Astrocyte (in vitro differentiated cells and primary cell): Measurements from ENCODE around the gene UBQLNL. TPM values are rescaled to one million over a fixed set of nuclear protein-coding genes. Genes with fewer than 3 reads are reported as not detected.

Experiments used
- DNase-seq: peaks from one replicate; pipeline ENCODE4 v3.0.0-alpha.2; 2010; ENCODE audit warnings: low read depth
- FAIRE-seq: peaks from 2 replicates; lab custom pipeline; 2011; peaks lifted over from hg19 to GRCh38; lab: Jason Lieb, UNC
- H2AFZ ChIP-seq: 2 replicates; pipeline ENCODE4 v1.6.0; 2012; ENCODE audit warnings: low read depth, low read length, inconsistent platforms
- H3K27ac ChIP-seq: 2 replicates; pipeline ENCODE4 v1.5.1; 2011; ENCODE audit warnings: low read depth, low read length, inconsistent platforms
- H3K27me3 ChIP-seq: 2 replicates; pipeline ENCODE4 v1.6.0; 2011; ENCODE audit warnings: low read length, inconsistent platforms; ENCODE audit not compliant: insufficient read depth
- H3K36me3 ChIP-seq: 2 replicates; pipeline ENCODE4 v1.5.1; 2011; ENCODE audit warnings: low read length, inconsistent platforms; ENCODE audit not compliant: insufficient read depth
- H3K4me1 ChIP-seq: 2 replicates; pipeline ENCODE4 v1.5.1; 2011; ENCODE audit warnings: low read length, inconsistent platforms; ENCODE audit not compliant: insufficient read depth
- H3K4me2 ChIP-seq: 2 replicates; pipeline ENCODE4 v1.6.0; 2012; ENCODE audit warnings: low read length, inconsistent platforms
- H3K4me3 ChIP-seq: 2 replicates; pipeline ENCODE4 v1.5.1; 2011; ENCODE audit warnings: low read depth, mild to moderate bottlenecking, low read length, inconsistent platforms; ENCODE audit not compliant: insufficient read depth
- H3K79me2 ChIP-seq: 2 replicates; pipeline ENCODE4 v1.6.0; 2012; ENCODE audit warnings: mild to moderate bottlenecking, low read length, inconsistent platforms; ENCODE audit not compliant: insufficient read depth
- H3K9ac ChIP-seq: 2 replicates; pipeline ENCODE4 v1.6.0; 2012; ENCODE audit warnings: mild to moderate bottlenecking, low read length, inconsistent platforms
- H3K9me3 ChIP-seq: 2 replicates; pipeline ENCODE4 v1.5.1; 2012; ENCODE audit warnings: low read depth, mild to moderate bottlenecking, low read length, inconsistent platforms; ENCODE audit not compliant: insufficient read depth
- H4K20me1 ChIP-seq: 2 replicates; pipeline ENCODE4 v1.6.0; 2012; ENCODE audit warnings: low read length, inconsistent platforms; ENCODE audit not compliant: insufficient read depth
- H3K27ac Mint-ChIP-seq: one replicate; pipeline ENCODE4 v1.8.0; 2021; ENCODE audit warnings: mild to moderate bottlenecking, mixed read lengths; ENCODE audit not compliant: unreplicated experiment
- H3K27me3 Mint-ChIP-seq: one replicate; pipeline ENCODE4 v1.8.0; 2021; ENCODE audit warnings: low read depth, mixed read lengths; ENCODE audit not compliant: unreplicated experiment
- H3K36me3 Mint-ChIP-seq: one replicate; pipeline ENCODE4 v1.8.0; 2021; ENCODE audit warnings: low read depth, mixed read lengths; ENCODE audit not compliant: unreplicated experiment
- H3K4me1 Mint-ChIP-seq: one replicate; pipeline ENCODE4 v1.8.0; 2021; ENCODE audit warnings: low read depth, mixed read lengths; ENCODE audit not compliant: unreplicated experiment
- H3K4me3 Mint-ChIP-seq: one replicate; pipeline ENCODE4 v1.8.0; 2021; ENCODE audit warnings: mild to moderate bottlenecking, moderate library complexity, mixed read lengths; ENCODE audit not compliant: unreplicated experiment
- H3K9me3 Mint-ChIP-seq: one replicate; pipeline ENCODE4 v1.8.0; 2021; ENCODE audit warnings: mild to moderate bottlenecking, mixed read lengths; ENCODE audit not compliant: unreplicated experiment
- CTCF ChIP-seq: IDR thresholded peaks from 2 replicates; pipeline ENCODE4 v1.5.1; 2011; ENCODE audit warnings: low read depth, mild to moderate bottlenecking, inconsistent platforms, low read length, moderate library complexity; ENCODE audit not compliant: insufficient read depth
- EZH2 ChIP-seq: IDR thresholded peaks from 2 replicates; pipeline ENCODE4 v1.6.1; 2012; ENCODE audit warnings: mild to moderate bottlenecking, low read length, inconsistent platforms; ENCODE audit not compliant: insufficient read depth
- total RNA-seq: library from RNA; stranded (reverse); gene quantifications from 2 replicates; pipeline ENCODE4 v1.2.1, GENCODE V29; 2021

UBQLNL gene
- total RNA-seq, 1 donor from 2014 or later: 0.27 TPM

- Histone ChIP-seq H2AFZ (no peak overlapping the region), H4K20me1 (no peaks in the 10 kb centered on the region), H3K27ac (no peak overlapping the region), H3K9ac (no peak overlapping the region), H3K36me3 (no peaks in the 10 kb centered on the region), H3K4me1 (no peaks in the 10 kb centered on the region), H3K27me3 (peaks cover 3% of the 10 kb centered on the region), H3K4me2 (no peak overlapping the region), H3K9me3 (no peaks in the 10 kb centered on the region), H3K4me3 (no peak overlapping the region), H3K79me2 (no peaks in the 10 kb centered on the region)
- Mint-ChIP-seq H3K27ac (no peak overlapping the region), H3K27me3 (peaks cover 24% of the 10 kb centered on the region), H3K4me1 (no peaks in the 10 kb centered on the region), H3K36me3 (peaks cover 2% of the 10 kb centered on the region), H3K4me3 (no peak overlapping the region), H3K9me3 (peaks cover 1% of the 10 kb centered on the region)
- TF ChIP-seq EZH2: no peak
- TF ChIP-seq CTCF: no peak
- no peak for DNase-seq
- FAIRE-seq: no peak
Observed at GRCh38 chr11:5528495-5528894, 12.0 kb upstream of the UBQLNL start.

GRCh38 chr11:5527716-5528115 is 11.2 kb upstream of the UBQLNL start:
- H3K9me3 Mint-ChIP-seq: peaks cover 1% of the 10 kb centered on the region
- Histone ChIP-seq H4K20me1 (no peaks in the 10 kb centered on the region), H3K36me3 (no peaks in the 10 kb centered on the region), H3K79me2 (no peaks in the 10 kb centered on the region), H2AFZ (no peak overlapping the region), H3K4me2 (no peak overlapping the region), H3K27me3 (peaks cover 3% of the 10 kb centered on the region), H3K4me1 (no peaks in the 10 kb centered on the region), H3K9ac (no peak overlapping the region), H3K27ac (no peak overlapping the region), H3K4me3 (no peak overlapping the region), H3K9me3 (no peaks in the 10 kb centered on the region)
- H3K36me3 Mint-ChIP-seq: peaks cover 2% of the 10 kb centered on the region
- no peak overlapping the region for H3K4me3 Mint-ChIP-seq
- FAIRE-seq (no peak), DNase-seq (no peak)
- H3K4me1 Mint-ChIP-seq: no peaks in the 10 kb centered on the region
- H3K27ac Mint-ChIP-seq: no peak overlapping the region
- H3K27me3 Mint-ChIP-seq: peaks cover 24% of the 10 kb centered on the region
- TF ChIP-seq EZH2 (no peak), CTCF (no peak)

- H3K4me3 Mint-ChIP-seq: no peak overlapping the region
- Histone ChIP-seq H3K4me1 (no peaks in the 10 kb centered on the region), H3K4me2 (no peak overlapping the region), H3K27me3 (peaks cover 3% of the 10 kb centered on the region), H4K20me1 (no peaks in the 10 kb centered on the region), H3K9me3 (no peaks in the 10 kb centered on the region), H3K4me3 (no peak overlapping the region), H2AFZ (no peak overlapping the region), H3K79me2 (no peaks in the 10 kb centered on the region), H3K9ac (no peak overlapping the region), H3K27ac (no peak overlapping the region), H3K36me3 (no peaks in the 10 kb centered on the region)
- DNase-seq (no peak), FAIRE-seq (no peak)
- H3K36me3 Mint-ChIP-seq: peaks cover 2% of the 10 kb centered on the region
- H3K27ac Mint-ChIP-seq: no peak overlapping the region
- no peaks in the 10 kb centered on the region for H3K4me1 Mint-ChIP-seq
- TF ChIP-seq EZH2: no peak
- TF ChIP-seq CTCF: no peak
- H3K27me3 Mint-ChIP-seq: peaks cover 20% of the 10 kb centered on the region
- H3K9me3 Mint-ChIP-seq: peaks cover 1% of the 10 kb centered on the region
Observed at GRCh38 chr11:5524756-5525155, 8.3 kb upstream of the UBQLNL start.
